Thyroid gland (tissue), 4 donors: ENCODE data around the gene THAP12. TPM values are rescaled to one million over a fixed set of nuclear protein-coding genes. Genes with fewer than 3 reads are reported as not detected.
"Not testable (repeated sequence)": the region's sequence is repeated elsewhere in the genome, so short reads cannot be mapped to it uniquely, and the experiment has no call there.

Experiments
- DNase-seq, 2 donors: peaks; one replicate each; pipeline ENCODE4 v3.0.0-alpha.2; 2019
- H3K27ac ChIP-seq, 3 donors: fragments of 200-600 bp; sonication (generic); 1 replicate in 2 of 3; 2 replicates in 1 of 3; pipeline ENCODE4 v1.5.1; 2016 to 2019; ENCODE audit warnings: mild to moderate bottlenecking in 1 of 3, moderate library complexity in 1 of 3
- H3K27me3 ChIP-seq: fragments of 200-600 bp; sonication (generic); one replicate; pipeline ENCODE4 v1.5.1; 2019
- H3K36me3 ChIP-seq, 2 donors: fragments of 200-600 bp; sonication (generic); one replicate each; pipeline ENCODE4 v1.5.1; 2016 to 2019
- H3K4me1 ChIP-seq, 2 donors: fragments of 200-600 bp; sonication (generic); one replicate each; pipeline ENCODE4 v1.5.1; 2017 to 2019
- H3K4me3 ChIP-seq, 3 donors: fragments of 200-600 bp; sonication (generic); replicated peaks in 1 of 3; 1 replicate in 2 of 3; 2 replicates in 1 of 3; pipeline ENCODE4 v1.5.1; 2016; ENCODE audit warnings: mild to moderate bottlenecking in 1 of 3
- H3K9me3 ChIP-seq: fragments of 200-600 bp; sonication (generic); one replicate; pipeline ENCODE4 v1.5.1; 2017
- POLR2A ChIP-seq, 2 donors: fragments of 450-650 bp; IDR thresholded peaks; one replicate each; pipeline ENCODE4 v1.6.1; 2017; ENCODE audit warnings: antibody characterized with exemption in 2 of 2, mild to moderate bottlenecking in 2 of 2, moderate library complexity in 1 of 2
- WGBS, 2 donors: methylation state at CpG; one replicate each; pipeline ENCODE4 v1.1.5; 2017; 5-methylcytosine and 5-hydroxymethylcytosine counted together
- intact Hi-C: fragments of 100-400 bp; cut with DNase I; formaldehyde crosslinking; loops from one replicate; pipeline ENCODE4 v1.15.1; 2023
- total RNA-seq, 4 donors: library from RNA; depleted of rRNA; stranded (reverse); fragments of >200 nt; gene quantifications; one replicate each; pipeline ENCODE4 v1.2.3, GENCODE V29; 2016
- TF ChIP-seq, protein P1 (sequence below), 6 experiments: fragments of 200-600 bp in 3 of 6; fragments of 450-650 bp in 3 of 6; sonication (generic) in 3 of 6; IDR thresholded peaks; one replicate each; pipeline ENCODE4 v1.5.1; 2016 to 2019; ENCODE audit warnings: antibody characterized with exemption in 6 of 6, mild to moderate bottlenecking in 2 of 6, inconsistent platforms in 1 of 6, moderate library complexity in 1 of 6

Gene THAP12
- total RNA-seq, 4 donors from 2014 or later: 36.4 to 61.9 (median 43.9) TPM

DNA sequence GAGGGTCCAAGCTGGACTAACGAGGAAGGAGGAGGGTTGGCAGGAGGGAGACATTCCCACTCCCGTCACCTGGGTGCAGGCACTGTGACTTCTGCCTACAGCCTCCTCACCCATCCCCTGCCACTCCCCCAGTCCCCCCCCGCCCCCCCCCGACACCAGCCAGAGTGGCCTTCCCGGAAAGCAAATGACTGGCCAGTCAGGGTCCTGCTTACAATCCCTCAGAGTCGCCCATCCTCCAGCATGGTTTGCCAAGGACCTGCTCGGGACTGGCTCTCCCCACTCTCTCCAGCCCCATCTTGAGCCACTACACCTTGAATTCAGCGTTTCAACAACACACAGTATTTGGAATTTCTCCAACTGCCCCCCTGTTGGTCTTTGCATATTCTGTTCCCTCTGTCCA, 59.6 kb downstream of the THAP12 start:
- Histone ChIP-seq H3K9me3 (no peaks in the 10 kb centered on the region), H3K27me3 (peaks cover 3% of the 10 kb centered on the region), H3K36me3 (no peaks in the 10 kb centered on the region), H3K27ac (no peak overlapping the region), H3K4me3 (no peak overlapping the region), H3K4me1 (peaks cover 0 to 12% of the 10 kb centered on the region in 2 donors)
- intact Hi-C loops: no loop called here
- WGBS, 2 donors: 32 to 35% methylated on average over 6 of the region's 8 CpGs
- no peak for TF ChIP-seq POLR2A (IDR thresholded peaks at IDR 0.05)
- TF ChIP-seq, protein P1, sequence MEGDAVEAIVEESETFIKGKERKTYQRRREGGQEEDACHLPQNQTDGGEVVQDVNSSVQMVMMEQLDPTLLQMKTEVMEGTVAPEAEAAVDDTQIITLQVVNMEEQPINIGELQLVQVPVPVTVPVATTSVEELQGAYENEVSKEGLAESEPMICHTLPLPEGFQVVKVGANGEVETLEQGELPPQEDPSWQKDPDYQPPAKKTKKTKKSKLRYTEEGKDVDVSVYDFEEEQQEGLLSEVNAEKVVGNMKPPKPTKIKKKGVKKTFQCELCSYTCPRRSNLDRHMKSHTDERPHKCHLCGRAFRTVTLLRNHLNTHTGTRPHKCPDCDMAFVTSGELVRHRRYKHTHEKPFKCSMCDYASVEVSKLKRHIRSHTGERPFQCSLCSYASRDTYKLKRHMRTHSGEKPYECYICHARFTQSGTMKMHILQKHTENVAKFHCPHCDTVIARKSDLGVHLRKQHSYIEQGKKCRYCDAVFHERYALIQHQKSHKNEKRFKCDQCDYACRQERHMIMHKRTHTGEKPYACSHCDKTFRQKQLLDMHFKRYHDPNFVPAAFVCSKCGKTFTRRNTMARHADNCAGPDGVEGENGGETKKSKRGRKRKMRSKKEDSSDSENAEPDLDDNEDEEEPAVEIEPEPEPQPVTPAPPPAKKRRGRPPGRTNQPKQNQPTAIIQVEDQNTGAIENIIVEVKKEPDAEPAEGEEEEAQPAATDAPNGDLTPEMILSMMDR (IDR thresholded peaks at IDR 0.05): no peak
- no peak for DNase-seq

DNA sequence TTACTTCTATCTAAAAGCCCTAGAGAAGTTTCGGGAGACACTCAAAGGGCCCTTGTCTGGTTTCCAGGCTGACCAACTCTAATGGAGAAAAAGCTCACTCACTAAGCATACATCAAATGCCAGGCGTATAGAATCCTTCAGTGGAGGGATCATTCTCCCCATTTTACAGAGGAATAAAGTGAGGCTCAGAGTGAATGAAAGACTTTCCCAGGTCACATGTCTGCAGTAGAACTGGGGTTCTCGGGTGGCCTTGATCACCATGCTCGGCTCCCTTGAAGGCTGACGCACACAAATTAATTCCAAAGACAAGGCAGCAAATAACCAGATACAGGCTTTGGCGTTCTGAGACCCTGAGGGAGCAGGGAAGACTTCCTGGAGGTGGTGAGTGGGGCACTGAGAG, 60.0 kb downstream of the THAP12 start:
- no peak for DNase-seq
- Histone ChIP-seq H3K36me3 (no peaks in the 10 kb centered on the region), H3K27ac (no peak overlapping the region), H3K9me3 (no peaks in the 10 kb centered on the region), H3K4me3 (no peak overlapping the region), H3K27me3 (peaks cover 3% of the 10 kb centered on the region), H3K4me1 (peaks cover 0 to 12% of the 10 kb centered on the region in 2 donors)
- 76 to 88% methylated on average over 6 of the region's 6 CpGs for WGBS, 2 donors
- TF ChIP-seq POLR2A (IDR thresholded peaks at IDR 0.05): no peak
- TF ChIP-seq, protein P1 (IDR thresholded peaks at IDR 0.05): no peak
- intact Hi-C loops: no loop called here

DNA sequence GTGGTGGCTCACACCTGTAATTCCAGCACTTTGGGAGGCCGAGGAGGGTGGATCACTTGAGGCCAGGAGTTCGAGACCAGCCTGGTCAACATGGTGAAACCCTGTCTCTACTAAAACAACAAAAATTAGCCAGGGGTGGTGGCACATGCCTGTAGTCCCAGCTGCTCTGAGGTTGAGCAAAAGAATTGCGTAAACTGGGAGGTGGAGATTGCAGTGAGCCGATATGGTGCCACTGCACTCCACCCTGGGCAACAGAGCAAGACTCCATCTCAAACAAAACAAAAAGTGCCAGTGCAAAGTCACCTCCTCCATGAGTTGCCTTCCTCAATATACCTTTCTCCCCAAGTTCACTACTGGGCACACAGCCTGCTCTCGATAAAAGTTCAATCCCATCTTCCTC, 61.1 kb downstream of the THAP12 start:
- not testable (repeated sequence) for H3K27me3 ChIP-seq, H3K9me3 ChIP-seq, H3K27ac ChIP-seq, H3K36me3 ChIP-seq, H3K4me3 ChIP-seq, DNase-seq
- peaks cover 0 to 12% of the 10 kb centered on the region in 2 donors for H3K4me1 ChIP-seq
- intact Hi-C loops: loop anchor here (2.0 to 5.0 kb wide), 2 partner anchors 111 to 422 kb away; no protein-coding TSS in a partner anchor
- WGBS, 2 donors: 80 to 82% methylated on average over 4 to 5 of the region's 5 CpGs

DNA sequence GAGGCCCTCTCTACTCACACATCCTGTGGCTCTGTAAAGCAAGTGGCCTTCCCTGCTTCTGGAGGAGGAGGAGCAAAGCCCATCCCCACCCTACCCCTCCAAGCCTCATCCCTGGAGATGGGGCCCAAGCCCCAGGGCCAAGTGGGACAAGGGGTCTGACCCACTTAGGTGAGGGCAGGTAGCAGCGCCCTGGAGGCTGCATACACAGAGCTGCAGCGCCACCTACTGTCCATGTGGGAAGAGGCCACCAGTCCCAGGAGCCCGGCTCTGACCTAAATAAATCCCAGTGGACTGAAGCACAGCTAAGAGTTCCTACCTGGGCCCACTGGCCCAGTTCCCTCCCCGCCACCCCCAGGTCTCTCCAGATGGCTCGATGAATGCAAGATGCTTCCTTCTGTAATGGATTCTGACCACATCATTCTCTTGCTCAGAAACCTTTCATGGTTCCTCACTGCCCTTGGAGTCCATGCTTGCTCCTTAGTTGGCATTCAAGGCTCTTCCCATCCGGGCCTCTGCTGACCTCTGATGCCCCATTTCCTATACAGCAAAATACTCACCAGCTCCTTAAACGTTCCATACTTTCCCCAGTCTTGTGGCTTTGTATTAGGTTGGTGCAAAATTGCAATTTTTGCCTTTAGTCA, 62.1 kb downstream of the THAP12 start:
- H3K4me3 ChIP-seq: no peak overlapping the region
- H3K4me1 ChIP-seq: peaks cover 0 to 12% of the 10 kb centered on the region in 2 donors
- TF ChIP-seq POLR2A (IDR thresholded peaks at IDR 0.05): no peak
- TF ChIP-seq, protein P1 (IDR thresholded peaks at IDR 0.05): peak; percentile 58 to 91 (median 87)
- no peaks in the 10 kb centered on the region for H3K9me3 ChIP-seq
- no peaks in the 10 kb centered on the region for H3K36me3 ChIP-seq
- WGBS, 2 donors: 15 to 18% methylated on average over 4 to 6 of the region's 7 CpGs
- peaks cover 3% of the 10 kb centered on the region for H3K27me3 ChIP-seq
- no peak overlapping the region for H3K27ac ChIP-seq
- intact Hi-C loops: loop anchor here (2.0 to 5.0 kb wide), 2 partner anchors 110 to 422 kb away; no protein-coding TSS in a partner anchor
- DNase-seq: peak; percentile 81 to 84

DNA sequence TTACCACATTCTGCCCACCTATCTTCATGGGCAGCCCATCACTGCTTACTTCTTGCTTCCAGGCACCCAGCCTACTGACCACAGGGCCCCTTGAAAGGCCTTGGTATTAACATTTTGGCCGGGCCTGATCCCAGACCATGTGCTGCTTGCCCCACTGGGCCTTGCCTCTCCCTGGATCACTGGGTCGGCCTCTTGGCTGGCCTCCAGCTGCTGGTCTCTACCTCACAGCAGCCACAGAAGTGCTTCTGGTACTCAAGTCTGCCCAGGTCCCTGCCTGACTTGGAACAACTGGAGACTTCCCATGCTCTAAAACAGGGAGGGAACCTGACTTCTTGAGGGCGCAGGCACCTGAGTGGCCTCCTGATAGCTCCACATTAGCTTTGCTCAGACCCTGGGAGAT, 63.6 kb downstream of the THAP12 start:
- 21% methylated on average over 2 of the region's 3 CpGs for WGBS, 2 donors
- intact Hi-C loops: loop anchor here (5.0 kb wide), 1 partner anchor 420 kb away; no protein-coding TSS in a partner anchor
- no peak for TF ChIP-seq POLR2A (IDR thresholded peaks at IDR 0.05)
- TF ChIP-seq, protein P1 (IDR thresholded peaks at IDR 0.05): no peak

More for the DNA sequence above, 63.6 kb downstream of the THAP12 start:
- H3K27ac ChIP-seq: no peak overlapping the region
- no peaks in the 10 kb centered on the region for H3K27me3 ChIP-seq
- peaks cover 0 to 12% of the 10 kb centered on the region in 2 donors for H3K4me1 ChIP-seq
- DNase-seq: peak; percentile 72 to 78
- H3K36me3 ChIP-seq: no peaks in the 10 kb centered on the region
- no peaks in the 10 kb centered on the region for H3K9me3 ChIP-seq
- no peak overlapping the region for H3K4me3 ChIP-seq
